GM19238 (cell line): Measurements from ENCODE around the gene GPR137.
"Not testable (repeated sequence)": the region's sequence is repeated elsewhere in the genome, so short reads cannot be mapped to it uniquely, and the experiment has no call there.

Source experiments
- DNase-seq: peaks from one replicate; pipeline ENCODE4 v3.0.0; 2011; ENCODE audit warnings: low spot score; ENCODE audit not compliant: insufficient read length

GPR137 gene

DNA sequence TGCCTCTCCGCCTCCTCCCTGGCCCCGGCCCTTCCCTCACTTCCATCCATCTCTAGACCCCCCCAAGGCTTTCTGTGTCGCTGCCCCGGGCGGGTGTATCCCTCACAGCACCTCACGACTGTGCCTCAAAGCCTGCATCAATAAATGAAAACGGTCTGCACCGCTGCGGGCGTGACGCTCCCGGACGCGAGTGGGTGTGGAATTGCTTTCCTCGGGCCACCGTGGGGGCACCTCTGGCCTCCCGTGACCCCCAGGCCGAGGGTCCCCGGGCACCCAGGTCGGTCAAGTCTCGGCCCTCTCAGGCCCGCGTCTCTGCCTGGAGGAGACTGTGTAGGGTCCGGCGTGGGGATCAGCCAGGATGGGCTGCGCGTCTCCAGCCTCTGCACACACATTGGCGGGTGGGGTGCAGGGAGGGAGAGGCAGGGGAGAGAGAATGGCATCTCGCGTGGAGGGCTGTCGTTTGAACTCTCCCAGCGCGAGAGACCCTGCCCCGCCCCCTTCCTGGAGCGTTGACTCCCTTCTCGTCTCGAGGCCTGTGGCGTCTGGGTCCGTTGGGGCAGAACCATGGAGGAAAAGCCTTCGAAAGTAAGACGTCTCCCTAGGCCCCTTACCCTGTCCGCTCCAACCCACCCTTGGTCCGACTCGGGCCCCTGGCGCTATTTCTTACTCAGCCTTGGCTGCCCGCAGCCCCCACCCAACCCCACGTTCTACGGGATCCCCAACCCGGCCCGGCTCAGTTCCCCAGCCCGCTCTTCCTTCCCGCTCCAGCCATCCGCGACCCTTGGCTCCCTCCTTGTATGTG lies 14.4 kb downstream of the GPR137 start, which contains the start of gene CATSPERZ:
TSS of gene CATSPERZ (plus strand) at position 512 of the 802 bp plus-strand sequence. CDS start at position 565, 53 bp downstream.
- DNase-seq: no peak

DNA sequence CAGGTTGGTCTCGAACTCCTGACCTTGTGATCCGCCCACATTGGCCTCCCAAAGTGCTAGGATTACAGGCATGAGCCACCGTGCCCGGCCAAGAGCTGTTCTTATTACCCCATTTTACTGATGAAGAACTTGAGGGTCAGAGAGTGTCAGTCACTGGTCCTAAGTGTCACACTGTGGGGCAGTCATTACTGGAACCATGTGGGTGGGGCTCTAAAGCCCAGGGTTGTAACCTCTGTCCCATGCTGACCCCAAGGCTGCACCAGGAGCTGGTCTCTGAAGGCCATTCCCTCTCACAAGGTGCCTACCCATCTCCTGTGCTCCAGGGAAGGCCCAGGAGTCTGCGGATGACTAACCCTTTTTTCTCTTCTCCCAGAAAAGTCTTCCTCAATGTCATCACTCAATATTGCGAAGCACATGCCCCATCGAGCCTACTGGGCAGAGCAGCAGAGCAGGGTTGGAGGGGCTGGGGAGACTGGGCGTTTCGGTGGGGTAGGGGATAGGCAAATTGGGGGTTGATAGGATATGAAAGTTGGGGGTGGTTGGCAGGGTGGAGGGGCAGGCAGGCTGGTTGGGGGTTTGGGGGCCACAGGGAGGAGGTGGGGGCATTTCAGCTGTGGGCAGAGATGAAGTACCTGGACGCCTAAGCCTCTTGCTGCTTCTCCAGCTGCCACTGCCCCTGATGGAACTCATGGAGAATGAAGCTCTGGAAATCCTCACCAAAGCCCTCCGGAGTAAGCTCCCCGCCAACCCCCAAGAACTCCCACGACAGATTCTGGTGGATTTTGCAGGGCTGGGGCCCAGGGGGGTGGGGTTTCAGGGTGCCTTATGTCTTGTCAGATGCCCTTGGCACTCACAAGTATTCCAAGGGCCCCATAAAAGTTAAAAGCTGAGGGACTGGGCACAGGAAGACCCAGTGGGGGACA lies 17.7 kb downstream of the GPR137 start:
- no peak for DNase-seq

DNA sequence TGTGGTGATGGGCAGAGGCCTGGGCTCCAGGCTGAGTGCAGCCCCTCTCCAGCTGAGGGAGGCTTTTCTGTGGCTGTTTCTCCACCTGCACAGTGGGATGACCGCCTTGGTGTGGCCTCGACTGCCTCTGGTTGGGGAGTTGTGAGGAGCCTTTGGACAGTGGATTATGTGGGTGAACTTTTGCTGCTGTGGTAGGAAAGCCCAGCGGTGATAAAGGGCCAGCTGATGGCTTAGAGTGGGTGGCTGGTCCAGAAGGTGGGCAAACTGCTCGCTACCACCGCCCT lies 18.3 kb downstream of the GPR137 start:
- DNase-seq: no peak

DNA sequence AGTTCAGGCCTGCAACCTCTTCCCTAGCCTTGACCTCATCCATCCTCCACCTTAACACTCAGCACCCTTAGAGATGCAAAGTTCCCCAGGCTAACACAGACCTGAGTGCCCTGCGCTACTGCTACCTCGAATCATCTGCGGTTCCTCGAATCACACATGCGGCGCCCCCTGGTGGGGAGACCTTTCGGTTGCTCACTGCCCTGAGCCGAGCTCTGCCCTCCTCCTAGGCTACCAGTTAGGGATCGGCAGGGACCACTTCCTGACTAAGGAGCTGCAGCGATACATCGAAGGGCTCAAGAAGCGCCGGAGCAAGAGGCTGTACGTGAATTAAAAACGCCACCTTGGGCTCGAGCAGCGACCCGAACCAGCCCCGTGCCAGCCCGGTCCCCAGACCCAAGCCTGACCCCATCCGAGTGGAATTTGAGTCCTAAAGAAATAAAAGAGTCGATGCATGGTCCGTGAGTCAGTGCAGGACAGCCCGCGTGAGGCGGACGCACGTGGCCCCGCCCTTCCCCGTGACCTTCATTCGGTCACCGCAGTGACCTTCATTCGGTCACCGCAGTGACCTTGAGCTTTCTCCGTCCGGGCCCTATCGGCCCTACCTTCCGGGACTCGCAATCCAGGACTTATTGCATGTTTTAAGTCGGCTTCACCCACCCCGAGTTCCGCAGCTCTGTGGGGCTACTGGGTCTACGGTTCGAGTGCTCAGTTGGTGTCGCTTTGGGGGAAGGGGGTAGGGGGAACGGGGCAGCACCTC lies 18.8 kb downstream of the GPR137 start:
- DNase-seq: peak; percentile 93

DNA sequence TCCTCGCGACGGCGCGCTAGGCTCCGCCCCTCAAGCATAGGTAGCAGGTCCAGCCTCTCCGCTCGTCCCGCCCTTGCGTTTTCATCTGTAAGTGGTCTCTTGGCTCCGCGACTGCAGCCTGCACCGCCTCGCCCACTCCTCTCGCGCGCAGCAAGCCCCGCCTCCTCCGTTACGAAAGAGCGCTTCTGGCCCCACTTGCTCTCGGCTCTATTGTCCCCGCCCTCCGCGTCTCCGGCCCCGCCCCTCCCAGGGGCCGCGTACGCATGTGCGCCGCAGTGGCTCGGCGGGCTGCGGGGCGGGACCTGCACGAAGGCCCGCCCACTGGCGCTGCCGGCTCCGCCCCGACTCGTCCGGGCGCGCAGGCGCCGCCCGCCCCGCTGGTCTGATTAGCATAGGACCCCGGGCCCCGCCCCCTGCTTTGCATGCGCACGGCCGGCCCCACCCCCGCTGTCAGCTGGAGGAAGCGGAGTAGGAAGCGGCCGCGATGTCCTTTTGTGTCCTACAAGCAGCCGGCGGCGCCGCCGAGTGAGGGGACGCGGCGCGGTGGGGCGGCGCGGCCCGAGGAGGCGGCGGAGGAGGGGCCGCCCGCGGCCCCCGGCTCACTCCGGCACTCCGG lies 19.5 kb downstream of the GPR137 start, which contains the start of gene ESRRA:
TSS of gene ESRRA (plus strand) at position 450 of the 616 bp plus-strand sequence. CDS start 1,656 bp downstream, outside the sequence.
- DNase-seq: peak; percentile 98

DNA sequence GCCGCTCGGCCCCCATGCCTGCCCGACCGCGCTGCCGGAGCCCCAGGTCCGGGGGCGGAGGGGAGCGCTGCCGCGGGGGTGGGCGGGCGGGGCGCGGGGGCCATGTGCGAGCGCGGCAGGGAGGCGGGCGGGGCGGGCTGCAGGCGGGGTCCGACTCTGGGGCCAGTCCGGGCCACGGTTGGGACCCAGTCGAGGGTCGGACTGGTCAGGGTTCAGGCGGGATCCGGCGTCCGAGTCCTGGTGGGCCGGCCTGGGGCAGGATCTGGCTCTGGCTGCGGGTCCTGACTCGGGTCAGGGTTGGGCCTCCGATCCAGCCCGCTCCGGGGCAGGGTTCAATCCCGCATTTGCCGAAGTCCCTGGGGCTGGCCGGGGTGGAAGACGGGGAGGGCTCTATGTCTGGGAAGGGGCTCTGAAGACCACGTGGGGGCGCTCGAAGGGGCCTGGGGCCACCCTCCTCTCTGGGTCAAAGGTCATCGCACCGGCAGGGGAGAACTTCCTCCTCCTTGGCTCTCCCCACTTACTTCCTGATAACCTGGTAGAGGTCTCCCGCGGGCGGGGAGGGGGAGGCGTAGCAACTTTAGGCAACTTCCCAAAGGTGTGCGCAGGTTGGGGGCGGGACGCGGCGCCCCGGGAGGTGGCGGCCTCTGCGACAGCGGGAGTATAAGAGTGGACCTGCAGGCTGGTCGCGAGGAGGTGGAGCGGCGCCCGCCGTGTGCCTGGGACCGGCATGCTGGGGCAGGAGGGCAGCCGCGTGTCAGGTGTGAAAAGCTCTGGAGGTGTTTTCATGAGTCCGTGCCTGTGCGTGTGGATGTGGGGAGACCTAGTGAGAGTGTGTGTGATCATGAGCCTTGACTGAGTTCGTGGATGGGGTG lies 20.3 kb downstream of the GPR137 start:
- DNase-seq: no peak

DNA sequence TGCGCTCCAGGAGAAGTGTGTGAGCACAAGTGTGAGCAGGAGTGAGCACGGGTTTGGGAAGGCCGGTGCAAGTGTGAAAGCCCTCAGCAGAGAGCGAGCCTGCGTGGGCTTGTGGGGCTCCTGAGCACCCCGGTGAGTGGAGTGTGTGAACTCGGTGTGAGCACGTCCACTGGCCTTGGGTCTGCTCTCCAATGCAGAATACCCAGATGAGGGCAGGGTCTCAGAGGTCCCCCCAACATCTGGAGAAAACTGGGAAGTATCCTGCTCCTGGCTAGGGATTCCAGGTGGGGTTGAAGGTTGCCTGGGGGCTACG lies 20.9 kb downstream of the GPR137 start:
- no peak for DNase-seq

DNA sequence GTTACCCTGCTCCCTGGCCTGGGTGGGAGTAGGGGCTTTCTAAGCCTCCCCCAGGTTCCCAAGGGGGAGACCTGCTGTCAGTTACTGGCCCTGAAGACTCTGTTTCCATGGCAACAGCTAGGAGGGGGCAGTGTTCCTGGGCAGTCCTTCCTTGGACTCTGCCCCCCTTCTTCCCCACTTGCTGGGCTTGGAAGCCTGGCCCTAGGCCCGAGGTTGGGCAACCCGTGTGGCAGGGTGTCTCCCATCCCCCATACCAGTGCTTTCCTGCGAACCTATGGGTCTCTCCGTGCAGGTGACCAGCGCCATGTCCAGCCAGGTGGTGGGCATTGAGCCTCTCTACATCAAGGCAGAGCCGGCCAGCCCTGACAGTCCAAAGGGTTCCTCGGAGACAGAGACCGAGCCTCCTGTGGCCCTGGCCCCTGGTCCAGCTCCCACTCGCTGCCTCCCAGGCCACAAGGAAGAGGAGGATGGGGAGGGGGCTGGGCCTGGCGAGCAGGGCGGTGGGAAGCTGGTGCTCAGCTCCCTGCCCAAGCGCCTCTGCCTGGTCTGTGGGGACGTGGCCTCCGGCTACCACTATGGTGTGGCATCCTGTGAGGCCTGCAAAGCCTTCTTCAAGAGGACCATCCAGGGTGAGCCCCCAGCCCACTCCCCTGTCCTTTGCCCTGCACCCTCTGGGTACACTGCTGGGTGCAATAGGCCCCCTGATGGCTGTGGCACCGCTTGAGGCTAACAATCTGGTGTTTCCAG lies 21.4 kb downstream of the GPR137 start:
- DNase-seq: no peak

DNA sequence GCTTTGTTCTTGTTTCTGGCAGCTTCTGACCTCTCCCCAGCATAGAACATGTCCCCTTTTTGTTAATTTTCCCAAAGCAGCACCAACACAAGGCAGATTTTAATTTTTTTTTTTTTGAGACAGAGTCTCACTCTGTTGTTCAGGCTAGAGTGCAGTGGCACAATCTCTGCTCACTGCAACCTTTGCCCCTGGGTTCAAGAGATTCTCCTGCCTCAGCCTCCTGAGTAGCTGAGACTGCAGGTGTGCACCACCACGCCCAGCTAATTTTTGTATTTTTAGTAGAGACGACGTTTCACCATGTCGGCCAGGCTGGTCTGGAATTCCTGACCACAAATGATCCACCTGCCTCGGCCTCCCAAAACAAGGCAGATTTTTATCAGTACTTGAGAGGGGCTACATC lies 22.1 kb downstream of the GPR137 start:
- DNase-seq: not testable (repeated sequence)

DNA sequence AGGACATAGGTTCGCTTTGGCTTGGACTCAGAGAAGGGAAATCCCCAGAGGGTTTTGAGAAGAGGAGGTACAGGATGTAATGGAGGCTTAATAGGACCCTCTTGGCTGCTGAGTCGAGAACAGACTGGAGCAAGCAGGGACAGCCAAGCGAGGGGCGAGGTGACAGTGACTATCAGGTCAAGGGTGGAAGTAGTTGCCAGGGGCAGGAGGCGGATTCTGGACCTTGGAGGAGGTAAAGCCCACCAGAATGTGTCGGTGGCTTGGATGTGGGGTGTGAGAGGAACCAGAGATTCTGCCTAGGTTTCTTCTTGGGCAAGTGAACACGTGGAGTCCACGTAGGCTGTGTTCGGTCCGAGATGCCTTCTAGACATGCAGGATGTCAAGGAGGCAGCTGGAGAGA lies 27.3 kb downstream of the GPR137 start:
- DNase-seq: no peak

DNA sequence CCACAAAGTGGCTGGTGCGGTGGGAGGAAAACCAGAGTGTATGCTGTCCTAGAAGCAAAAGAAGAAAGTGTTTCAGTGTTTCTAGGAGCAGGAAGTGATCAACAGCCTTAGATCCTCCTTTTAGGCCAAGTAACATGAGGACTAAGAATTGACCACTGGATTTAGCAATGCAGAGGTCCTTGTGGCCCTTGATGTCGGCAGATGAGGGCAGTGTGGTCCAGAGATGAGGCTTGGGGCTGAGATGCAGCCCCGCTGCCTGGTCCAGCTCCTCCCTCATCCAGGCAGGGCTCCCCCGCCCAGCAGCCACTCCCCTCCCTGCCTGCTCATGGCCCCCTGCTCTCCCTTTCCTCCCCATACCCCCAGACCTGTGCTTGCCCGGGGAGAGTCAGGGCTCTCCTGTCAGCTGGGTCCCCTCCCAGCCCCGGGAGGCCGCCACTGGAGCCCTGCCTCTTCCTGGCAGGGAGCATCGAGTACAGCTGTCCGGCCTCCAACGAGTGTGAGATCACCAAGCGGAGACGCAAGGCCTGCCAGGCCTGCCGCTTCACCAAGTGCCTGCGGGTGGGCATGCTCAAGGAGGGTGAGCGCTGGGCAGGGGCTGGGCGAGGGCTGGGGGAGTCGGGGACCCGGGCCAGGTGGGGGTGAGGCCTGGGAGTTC lies 28.0 kb downstream of the GPR137 start:
- DNase-seq: no peak

DNA sequence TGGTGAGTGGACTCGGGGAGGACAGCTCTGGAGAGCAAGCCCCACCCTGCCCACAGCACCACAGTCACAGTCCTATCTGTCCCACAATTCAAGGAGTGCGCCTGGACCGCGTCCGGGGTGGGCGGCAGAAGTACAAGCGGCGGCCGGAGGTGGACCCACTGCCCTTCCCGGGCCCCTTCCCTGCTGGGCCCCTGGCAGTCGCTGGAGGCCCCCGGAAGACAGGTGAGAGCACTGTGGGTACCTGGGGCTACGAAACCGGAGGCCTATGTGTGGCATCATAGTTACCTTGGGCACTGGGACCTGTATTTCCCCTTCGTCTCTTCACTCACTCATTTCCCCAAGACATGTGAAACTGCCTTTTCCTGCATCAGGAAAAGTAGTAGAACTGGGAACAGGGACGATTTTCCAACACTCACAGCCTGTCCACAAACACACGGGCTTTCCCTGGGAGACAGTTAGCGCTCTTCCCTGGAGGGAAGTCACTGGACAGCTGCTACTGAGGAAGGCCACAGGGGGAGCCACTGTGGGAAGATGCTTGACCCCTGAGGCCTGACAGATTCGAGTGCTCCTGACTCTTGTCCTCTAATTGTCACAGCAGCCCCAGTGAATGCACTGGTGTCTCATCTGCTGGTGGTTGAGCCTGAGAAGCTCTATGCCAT lies 28.6 kb downstream of the GPR137 start:
- no peak for DNase-seq

DNA sequence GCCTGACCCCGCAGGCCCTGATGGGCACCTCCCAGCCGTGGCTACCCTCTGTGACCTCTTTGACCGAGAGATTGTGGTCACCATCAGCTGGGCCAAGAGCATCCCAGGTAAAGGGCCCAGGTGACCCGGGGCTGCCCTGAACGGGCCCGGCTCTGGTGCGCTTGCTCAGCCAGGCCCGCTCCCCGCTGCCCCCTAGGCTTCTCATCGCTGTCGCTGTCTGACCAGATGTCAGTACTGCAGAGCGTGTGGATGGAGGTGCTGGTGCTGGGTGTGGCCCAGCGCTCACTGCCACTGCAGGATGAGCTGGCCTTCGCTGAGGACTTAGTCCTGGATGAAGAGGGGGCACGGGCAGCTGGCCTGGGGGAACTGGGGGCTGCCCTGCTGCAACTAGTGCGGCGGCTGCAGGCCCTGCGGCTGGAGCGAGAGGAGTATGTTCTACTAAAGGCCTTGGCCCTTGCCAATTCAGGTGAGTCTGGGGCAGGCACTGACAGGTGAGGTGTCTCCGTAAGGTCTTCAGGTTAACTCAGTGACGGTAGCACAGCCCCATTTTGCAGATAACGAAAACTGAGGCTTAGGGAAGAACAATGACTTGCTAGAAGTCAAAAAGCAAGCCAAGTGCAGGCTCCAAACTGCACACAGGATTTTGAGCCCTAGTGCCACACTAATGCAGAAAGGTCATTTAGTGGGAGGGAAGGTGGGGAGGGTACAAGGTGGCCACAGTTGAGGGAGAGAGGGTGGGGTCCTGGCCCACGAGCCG lies 29.3 kb downstream of the GPR137 start:
- DNase-seq: no peak

DNA sequence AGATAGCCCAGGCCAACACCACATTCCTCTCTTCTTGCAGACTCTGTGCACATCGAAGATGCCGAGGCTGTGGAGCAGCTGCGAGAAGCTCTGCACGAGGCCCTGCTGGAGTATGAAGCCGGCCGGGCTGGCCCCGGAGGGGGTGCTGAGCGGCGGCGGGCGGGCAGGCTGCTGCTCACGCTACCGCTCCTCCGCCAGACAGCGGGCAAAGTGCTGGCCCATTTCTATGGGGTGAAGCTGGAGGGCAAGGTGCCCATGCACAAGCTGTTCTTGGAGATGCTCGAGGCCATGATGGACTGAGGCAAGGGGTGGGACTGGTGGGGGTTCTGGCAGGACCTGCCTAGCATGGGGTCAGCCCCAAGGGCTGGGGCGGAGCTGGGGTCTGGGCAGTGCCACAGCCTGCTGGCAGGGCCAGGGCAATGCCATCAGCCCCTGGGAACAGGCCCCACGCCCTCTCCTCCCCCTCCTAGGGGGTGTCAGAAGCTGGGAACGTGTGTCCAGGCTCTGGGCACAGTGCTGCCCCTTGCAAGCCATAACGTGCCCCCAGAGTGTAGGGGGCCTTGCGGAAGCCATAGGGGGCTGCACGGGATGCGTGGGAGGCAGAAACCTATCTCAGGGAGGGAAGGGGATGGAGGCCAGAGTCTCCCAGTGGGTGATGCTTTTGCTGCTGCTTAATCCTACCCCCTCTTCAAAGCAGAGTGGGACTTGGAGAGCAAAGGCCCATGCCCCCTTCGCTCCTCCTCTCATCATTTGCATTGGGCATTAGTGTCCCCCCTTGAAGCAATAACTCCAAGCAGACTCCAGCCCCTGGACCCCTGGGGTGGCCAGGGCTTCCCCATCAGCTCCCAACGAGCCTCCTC lies 30.2 kb downstream of the GPR137 start:
- not testable (repeated sequence) for DNase-seq

DNA sequence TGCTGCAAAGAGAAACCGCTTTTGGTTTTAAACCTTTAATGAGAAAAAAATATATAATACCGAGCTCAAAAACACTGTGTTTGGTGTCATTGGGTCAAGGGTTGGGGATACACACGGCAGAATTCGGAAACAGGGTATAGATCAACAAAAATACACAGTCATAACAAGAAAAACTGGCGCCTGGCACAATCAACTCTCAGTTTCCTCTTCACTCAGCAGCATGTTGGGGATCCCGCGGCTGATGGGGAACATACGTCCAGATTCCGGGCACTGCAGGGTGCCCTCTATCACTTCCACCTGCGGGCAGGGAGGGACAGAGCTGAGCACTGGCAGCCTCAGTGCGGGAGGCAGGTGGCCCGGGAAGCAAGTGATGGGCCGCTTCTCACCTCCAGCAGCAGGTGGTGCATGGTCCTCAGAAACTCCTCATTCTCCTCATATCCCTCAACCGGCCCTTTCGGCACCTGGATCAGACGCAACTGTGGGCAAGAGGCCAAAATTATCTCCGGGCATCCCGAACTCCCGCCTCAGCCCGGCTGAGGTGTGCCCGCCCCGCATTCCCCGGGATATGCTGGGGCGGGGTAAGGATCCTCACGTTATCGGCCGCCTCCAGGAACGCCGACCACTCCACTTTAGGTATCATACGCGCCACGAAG lies 31.1 kb downstream of the GPR137 start:
- no peak for DNase-seq

DNA sequence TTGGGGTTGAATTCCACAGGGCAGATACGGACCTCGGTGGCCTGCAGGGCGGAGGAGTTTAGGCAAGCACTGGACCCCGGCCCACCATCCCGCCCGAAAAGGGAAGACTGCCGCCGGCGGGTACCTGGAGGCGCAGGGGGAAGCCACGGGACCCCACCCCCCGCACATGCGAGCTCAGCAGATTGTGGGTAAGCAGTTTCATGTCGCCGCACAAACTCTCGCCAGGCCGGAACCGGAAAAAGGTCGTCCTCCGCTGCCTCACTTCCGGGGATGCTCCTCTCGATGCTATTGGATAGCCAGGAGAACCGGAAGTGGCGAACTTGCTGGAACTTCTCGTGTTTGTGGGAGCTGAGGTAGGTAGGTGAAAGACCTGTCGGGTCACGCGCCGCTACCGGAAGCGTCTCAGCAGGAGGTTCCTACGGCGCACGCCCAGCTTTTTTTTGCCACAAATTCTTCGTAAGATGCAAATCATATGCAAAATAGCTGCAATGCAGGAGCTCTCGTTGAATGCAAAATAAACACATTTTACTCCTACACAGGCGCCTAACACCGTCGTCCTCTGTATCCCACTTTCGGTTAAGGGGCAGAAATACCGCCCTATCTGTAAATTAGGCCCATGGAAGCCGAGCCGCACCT lies 31.8 kb downstream of the GPR137 start, which contains the start of gene TRMT112:
TSS of gene TRMT112 (minus strand) at position 235 of the 636 bp plus-strand sequence. CDS start at position 202, 33 bp downstream.
- peak; percentile 94 for DNase-seq
